VCaP (cell line): ENCODE measurements around the gene DCHS2.
A peak's percentile ranks its signal among the peaks of the same experiment; 100 is the strongest.

Experiments
- H3K27ac ChIP-seq: fragments of 450-650 bp; 2 replicates; pipeline ENCODE4 v1.5.1; 2017
- CTCF ChIP-seq: fragments of 450-650 bp; conservative IDR thresholded peaks from 2 replicates; pipeline ENCODE4 v1.5.1; 2017; ENCODE audit warnings: mild to moderate bottlenecking, moderate library complexity

DCHS2 gene, protein sequence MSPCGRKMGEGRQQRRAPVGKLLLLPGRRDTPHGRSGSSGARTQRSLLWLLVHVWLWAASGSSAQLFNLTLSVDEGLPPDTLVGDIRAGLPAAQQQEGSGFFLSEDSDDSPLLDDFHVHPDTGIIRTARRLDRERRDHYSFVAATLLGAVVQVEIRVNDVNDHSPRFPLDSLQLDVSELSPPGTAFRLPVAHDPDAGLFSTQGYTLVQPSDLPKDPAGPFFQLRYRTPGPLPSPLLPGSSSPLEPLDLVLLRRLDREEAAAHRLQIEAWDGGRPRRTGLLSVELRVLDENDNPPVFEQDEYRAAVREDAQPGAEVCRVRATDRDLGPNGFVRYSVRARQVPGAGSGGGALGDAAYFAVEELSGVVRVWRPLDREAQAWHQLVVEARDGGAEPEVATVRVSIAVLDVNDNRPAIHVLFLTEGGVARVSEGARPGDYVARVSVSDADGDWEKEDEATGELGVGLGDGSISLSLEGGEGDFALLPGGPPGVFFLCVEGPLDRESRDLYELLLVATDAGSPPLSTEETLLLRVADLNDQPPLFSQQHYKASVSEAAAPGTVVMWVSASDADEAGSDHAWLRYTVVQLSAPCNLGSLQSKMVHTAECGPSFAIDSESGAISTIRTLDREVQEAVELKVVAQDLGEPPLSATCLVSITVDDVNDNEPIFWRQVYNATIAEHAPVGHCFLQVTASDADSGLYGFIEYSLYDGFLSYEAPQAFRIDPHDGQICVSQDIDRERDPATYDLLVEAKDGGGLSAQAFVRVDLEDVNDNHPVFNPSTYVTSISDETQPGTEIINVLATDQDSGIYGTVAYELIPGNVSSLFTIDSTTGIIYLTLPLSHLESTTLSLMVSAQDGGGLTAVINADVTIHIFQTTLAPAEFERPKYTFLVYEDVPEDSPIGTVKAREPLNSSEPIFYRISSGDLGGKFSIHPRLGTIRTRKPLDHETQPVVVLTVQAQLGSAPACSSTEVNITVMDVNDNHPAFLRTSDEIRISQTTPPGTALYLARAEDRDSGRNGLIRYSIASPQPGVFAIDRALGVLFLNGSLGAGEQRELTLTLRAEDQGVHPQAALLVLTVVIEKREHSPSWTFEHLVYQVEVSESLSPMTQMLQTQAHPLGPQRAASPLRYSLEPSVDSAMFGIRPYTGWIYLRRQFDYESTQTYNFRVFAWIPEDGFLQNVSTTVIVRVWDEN (N-terminal part only)

GRCh38 chr4:154491341-154492271, at the start of gene DCHS2:
DCHS2 (minus strand) TSS chr4:154491799; CDS start chr4:154491355, 444 bp downstream.
- TF ChIP-seq CTCF, result no peak
- peak within 1 kb of the TSS; percentile 36; the same call in 1 of the 2 replicates for H3K27ac ChIP-seq

DNA sequence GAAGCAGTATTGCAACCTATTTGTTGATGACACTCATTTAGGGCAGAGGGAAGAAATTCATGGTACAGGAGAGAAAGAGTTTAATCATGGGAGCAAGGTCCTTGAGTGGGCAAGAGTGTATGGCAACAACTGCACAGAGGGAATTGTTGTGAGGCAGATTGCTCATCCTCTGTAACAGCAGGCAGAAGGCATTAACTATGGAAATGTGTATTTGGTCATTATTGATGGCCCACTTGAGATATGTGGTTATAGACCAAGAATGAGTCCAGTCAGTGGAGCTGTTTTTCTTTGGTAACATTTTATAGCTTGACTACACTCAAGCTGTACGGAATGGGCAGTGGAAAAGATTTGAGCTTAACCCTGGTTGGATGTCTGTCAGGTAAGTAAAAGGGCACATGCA, 42.7 kb upstream of the DCHS2 start:
- TF ChIP-seq CTCF, result no peak
- H3K27ac ChIP-seq, result no peak overlapping the region

GRCh38 chr4:154529728-154530519, 38.3 kb upstream of the DCHS2 start:
- no peak for TF ChIP-seq CTCF
- no peak overlapping the region for H3K27ac ChIP-seq

GRCh38 chr4:154528869-154529268, 37.3 kb upstream of the DCHS2 start:
- no peak overlapping the region for H3K27ac ChIP-seq
- TF ChIP-seq CTCF, result no peak

GRCh38 chr4:154527308-154527707, 35.7 kb upstream of the DCHS2 start:
- TF ChIP-seq CTCF, result no peak

DNA sequence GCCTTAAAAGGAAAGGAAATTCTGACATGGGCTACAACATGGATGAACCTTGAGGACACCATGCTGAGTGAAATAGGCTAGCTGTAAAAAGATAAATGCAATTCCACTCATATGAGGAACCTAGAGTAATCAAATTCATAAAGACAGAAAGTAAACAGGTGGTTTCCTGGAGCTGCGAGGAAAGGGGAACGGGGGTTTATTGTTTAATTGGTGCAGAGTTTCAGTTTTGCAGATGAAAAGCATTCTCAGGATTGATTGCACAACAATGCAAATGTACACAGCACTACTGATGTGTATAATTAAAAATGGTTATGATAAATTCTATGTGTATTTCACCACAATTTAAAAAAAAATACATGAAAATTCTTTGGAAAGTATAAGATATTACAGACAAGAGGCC, 34.6 kb upstream of the DCHS2 start:
- no peak for TF ChIP-seq CTCF
- H3K27ac ChIP-seq, result peak overlapping the region; percentile 42

More at GRCh38 chr4:154527308-154527707, 35.7 kb upstream of the DCHS2 start:
- H3K27ac ChIP-seq, result peak overlapping the region; percentile 42; the same call in 1 of the 2 replicates
